GM18873 (cell line): Measurements from ENCODE around the gene SPEF1.
"Not testable (repeated sequence)": the region's sequence is repeated elsewhere in the genome, so short reads cannot be mapped to it uniquely, and the experiment has no call there.

Source experiments
- ATAC-seq: cut with Tn5 transposase; IDR thresholded peaks from one replicate; pipeline ENCODE4 v1.9.1; 2021; ENCODE audit warnings: mild to moderate bottlenecking, moderate library complexity, moderate number of reproducible peaks; ENCODE audit not compliant: unreplicated experiment, low FRiP score

Gene SPEF1, protein sequence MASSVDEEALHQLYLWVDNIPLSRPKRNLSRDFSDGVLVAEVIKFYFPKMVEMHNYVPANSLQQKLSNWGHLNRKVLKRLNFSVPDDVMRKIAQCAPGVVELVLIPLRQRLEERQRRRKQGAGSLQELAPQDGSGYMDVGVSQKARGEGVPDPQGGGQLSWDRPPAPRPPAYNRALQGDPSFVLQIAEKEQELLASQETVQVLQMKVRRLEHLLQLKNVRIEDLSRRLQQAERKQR

DNA sequence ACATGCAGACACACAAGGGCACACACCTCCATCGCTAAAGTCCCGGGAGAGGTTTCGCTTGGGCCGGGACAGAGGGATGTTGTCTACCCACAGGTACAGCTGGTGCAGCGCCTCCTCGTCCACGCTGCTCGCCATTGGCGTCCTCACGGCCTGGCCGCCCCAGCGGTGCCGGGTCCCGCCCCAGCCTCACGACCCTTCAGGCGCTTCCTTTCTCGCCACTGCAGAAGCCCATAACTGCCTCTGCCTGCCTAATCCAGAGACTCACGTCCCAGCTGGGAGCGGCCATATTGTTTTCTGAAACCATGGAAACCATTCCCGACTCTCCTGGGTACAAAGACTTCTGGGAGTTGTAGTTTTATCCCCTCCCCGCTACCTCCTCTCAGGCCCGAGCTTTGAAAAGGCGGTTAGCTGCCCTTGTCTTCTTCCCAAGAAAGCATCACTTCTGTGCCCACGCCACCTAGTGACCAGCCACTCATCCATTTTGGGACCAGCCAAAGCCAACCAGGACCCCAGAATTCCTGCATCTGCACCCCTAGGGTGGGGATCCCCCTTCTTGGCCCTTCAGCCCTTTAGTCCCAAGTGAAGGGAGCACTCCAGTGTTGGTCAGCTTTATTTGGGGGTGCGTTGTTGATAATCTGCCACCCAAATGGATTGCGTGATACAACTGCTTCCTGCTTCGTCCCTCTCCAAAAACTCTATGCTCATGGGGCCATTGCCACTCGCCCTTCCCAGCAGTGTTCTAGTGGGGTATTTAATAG lies at the start of gene SPEF1:
TSS of gene SPEF1 (minus strand) at position 296 of the 758 bp plus-strand sequence. CDS start at position 135, 161 bp downstream.
- ATAC-seq = peak; percentile 42

DNA sequence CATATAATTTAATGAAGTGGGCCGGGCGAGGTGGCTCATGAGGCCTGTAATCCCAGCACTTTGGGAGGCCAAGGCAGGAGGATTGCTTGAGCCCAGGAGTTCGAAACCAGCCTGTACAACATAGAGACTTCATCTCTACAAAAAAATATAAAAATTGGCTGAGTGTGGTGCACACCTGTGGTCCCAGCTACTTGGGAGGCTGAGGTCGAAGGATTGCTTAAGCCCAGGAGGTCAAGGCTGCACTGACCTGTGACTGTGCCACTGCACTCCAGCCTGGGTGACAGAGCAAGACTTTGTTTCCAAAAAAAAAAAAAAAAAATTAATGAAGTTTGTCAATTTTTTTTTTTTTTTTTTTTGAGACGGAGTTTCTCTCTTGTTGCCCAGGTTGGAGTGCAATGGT lies 48.6 kb upstream of the SPEF1 start:
- not testable (repeated sequence) for ATAC-seq

DNA sequence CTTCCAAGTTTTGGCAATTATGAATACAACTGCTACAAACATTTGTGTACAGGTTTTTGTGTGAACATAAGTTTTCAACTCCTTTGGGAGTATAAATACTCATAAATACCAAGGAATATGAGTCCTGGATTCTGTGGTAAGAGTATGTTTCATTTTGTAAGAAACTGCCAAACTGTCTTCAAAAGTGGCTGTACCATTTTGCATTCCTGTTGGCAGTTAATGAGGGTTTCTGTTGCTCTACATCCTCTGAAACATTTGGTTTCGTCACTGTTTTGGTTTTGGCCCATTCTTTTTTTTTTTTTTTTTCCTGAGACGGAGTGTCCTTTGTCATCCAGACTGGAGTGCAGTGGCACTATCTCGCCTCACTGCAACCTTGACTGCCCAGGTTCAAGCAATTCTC lies 47.5 kb upstream of the SPEF1 start:
- no peak for ATAC-seq

DNA sequence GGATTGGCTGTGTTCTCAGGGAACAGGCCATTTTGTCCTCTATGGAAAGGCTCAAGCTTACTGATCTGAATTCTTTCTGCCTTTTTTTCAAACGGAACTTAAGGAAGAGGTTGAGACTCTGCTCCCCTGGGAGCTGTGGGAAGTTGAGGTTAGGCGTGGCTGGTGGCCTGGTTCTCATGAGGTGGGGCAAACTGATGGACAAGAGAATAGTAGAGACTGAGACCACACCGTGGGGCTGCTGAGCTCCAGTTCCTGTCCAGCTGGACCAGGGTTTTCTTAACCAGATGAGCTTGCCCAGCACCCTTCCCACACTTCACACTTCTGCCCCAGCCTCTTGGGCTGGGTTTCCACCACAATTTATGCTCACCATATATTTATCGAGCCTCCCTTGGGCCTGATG lies 45.2 kb upstream of the SPEF1 start:
- ATAC-seq = no peak

DNA sequence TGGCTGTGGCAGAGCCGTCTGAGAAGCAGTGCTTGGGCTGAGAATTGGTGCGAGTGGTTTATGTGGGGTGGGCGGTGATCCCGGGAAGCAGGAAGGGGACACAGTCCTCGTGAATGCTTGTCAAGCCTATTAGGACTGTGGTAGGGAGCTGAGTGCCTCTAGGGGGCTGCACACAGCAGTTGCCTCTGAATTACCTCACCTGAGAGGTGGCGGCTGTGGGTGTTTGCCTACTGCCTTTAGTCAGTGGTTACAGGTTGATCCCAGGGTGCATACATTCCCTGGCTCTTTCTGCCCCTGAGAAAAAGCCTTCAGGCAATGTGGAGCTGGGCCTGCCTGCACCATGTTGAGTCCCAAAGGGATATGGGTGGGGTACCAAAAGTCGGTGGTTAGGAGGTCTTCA lies 44.3 kb upstream of the SPEF1 start:
- ATAC-seq = no peak

DNA sequence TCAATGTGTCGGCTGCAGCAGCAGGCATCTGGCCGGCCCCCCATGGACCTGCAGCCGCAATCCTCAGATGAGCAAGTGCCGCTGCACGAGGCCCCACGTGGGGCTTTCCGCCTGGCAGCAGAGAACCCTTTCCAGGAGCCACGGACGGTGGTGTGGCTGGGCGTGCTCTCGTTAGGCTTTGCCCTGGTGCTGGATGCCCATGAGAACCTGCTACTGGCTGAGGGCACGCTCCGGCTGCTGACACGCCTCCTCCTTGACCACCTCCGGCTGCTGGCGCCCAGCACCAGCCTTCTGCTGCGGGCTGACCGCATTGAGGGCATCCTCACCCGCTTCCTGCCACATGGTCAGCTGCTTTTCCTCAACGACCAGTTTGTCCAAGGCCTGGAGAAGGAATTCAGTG lies 42.6 kb upstream of the SPEF1 start:
- ATAC-seq = no peak

DNA sequence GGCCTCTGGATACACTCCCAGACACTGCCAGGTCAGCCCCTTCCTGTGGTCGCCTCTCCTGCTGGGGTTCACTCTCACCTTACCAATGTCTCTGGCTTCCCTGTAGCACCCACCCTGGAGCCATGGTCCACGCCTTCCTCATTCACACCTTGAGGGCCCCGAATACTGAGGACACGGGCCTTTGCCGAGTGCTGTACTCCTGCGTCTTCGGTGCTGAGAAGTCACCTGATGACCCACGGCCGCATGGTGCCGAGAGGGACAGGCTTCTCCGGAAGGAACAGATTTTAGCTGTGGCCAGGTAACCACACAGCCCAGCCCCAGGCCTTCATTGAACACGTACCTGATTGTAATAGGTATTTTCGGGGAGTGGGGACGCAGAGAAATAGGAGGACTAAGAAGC lies 40.7 kb upstream of the SPEF1 start:
- no peak for ATAC-seq

DNA sequence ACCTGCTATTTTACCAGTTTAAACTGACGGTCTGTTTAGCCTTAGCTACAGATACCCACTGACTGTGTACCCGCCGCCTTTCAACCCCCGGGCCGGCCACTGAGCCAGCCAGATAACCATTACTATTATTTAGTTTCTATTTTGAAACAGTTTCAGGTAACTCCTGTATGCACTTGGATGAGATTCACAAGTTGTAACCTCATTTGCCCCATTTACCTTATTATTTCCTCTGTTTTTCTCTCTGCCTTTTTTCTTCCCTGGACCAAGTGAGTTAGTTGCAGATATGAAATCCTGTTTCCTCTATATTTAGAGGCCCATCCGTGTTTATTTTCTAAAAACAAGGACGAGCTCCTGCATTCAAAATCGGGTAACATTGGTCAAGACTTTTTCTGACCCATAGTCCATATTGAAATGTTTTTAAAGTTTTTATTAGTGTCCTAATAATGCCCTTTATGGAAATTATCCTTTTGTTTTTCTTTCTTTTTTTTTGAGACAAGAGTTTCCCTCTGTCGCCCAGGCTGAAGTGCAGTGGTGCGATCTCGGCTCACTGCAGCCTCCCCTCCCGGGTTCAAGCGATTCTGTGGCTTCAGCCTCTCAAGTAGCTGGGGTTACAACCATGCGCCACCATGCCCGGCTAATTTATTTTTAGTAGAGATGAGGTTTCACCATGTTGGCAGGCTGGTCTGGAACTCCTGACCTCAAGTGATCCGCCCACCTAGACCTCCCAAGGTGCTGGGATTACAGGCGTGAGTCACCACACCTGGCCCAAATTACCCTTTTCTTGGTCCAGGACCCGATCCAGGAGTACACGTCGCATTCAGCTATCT lies 39.9 kb upstream of the SPEF1 start:
- peak; percentile 4 for ATAC-seq

DNA sequence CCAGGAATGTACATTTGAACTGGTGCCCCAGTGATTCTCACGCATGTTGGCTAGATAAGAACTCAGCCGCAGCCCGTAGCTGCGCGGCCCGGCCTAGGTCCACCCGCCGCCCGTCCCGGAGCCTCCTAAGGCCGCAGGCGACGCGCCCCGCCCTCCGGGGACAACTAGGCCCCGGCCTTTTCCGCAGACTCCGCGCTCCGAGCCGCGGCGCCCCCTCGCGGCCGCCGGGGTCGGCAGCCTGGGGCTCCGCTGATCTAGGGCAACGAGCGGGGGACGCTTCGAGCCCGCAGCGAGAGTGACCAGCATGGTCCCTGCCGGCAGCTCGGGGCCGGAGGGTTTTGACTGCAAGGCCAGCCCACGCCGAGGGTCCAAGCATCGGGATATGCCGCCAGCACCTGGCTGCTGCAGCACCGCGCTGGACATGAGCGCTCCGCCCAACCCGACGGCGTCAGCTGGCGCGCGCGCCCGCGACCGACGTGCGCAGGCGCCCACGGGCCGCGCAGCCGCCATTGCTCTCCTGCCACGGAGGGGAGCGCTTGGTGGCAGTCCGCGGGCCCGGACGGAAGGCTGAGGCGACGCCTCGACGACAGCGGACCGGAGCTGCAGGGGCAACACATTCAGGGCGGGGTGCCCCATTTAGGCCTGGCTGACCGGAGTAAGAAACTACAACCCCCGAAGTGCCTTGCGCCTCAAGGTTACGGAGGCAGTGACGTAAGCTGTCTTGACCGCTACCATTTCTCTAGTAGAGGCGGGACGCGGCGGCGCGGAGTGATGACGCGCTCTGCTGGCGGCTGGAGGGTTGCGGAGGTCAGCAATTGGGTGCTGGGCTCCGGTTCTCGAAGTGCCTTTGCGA lies 39.0 kb upstream of the SPEF1 start, which contains the start of gene AP5S1:
TSS of gene AP5S1 (plus strand) at position 500 of the 853 bp plus-strand sequence. CDS start 1,571 bp downstream, outside the sequence.
- ATAC-seq = peak; percentile 78

DNA sequence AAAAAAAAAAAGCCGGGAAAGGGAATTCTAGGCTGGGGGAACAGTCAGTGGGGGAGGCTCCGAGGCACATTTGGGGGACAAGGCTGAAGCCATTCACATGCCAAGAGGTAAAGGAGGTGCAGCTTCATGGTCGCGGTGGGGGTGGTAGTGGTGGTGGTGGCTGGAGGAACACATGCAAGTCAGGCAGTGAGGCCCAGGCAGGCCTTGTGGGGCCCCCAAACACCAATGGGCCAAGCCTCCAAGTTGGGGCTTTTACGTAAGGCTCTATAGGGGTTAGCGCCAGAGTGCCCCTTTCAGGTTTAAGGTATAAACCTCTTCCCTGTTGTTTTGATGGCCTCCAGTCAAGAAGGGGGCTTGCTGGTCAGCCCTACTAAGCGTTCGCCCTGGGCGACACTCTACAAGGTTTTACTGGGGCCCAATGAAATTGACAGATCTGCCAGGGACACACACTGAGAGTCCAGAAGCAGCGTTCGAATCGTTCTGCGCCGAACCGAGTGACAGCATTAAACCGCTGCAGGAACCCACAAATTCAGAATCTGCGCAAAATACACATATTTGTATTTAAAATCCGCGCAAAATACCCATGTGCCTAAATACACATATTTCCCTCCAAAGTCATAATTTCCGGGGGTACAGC lies 38.3 kb upstream of the SPEF1 start:
- ATAC-seq = no peak

DNA sequence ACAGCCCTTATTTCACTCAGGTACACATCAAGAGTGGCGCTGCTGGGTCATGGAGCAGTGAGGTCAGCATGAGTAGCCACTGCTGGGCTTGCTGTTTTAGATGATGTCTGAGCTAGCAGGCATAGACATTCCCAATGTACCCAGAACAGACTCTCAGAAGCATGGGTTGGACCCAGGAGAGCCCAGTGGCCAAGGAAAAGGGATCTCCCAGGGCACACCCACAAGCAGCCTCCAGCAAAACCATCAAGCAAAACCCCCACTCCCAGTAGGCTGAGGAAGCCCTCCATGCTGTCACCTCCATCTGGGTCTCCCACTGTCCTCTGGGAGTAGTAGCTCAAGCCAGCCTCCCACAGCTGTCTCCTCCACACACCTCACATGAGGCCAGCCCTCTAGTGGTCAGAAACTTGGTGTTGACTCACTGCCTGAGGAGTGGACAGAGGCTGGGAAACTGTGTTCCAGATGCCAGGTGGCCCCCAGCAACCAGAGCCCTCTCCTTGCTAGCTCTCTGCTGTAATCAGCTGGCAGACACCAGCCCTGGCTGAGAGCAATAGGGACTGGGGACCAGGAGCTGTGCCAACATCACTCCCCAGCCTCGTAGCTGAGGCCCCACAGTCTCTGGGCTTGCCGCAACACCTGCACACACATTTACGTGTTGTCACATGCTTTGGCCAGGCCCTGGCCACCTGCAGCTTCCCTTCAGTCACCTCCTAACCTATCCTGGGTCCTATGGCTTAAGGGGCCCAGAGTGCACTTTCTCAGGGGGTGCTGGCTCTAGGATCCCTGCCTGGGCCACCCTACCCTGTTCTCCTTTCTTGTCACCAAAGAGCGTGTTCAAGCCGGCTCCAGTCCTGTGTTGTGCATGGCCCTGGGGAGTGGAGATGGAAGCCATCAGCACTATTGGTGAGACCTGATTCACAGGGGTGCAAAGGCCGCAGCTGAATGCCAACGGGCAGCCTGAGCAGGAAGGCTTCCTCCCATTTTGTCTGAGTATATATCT lies 37.2 kb upstream of the SPEF1 start:
- no peak for ATAC-seq

DNA sequence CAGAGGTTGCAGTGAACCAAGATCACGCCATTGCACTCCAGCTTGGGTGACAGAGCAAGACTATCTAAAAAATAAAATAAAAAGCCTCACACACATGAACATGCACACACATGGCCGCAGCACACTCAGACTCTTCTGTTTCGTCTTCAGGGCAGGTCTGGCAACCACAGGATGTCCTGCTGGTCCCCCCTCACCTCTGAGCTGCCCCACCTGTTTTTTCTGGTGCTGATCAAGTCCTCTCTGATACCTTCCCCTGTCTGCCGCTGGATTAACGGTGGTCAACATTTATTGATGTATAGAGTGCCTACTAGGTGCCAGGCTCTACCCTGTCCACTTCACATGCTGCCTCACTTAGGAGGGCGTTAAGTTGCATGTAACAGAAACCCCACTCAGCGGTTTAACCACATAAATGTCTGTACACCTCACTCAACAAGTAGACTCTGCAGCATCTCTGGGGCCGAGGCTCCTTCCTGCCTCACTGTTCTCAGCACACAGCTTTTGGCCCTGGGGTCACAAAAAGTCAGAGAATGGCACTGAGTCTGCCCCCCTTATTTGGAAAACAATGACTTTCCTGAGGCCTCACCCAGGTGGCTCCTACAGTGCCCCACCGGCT lies 34.6 kb upstream of the SPEF1 start:
- ATAC-seq = no peak

DNA sequence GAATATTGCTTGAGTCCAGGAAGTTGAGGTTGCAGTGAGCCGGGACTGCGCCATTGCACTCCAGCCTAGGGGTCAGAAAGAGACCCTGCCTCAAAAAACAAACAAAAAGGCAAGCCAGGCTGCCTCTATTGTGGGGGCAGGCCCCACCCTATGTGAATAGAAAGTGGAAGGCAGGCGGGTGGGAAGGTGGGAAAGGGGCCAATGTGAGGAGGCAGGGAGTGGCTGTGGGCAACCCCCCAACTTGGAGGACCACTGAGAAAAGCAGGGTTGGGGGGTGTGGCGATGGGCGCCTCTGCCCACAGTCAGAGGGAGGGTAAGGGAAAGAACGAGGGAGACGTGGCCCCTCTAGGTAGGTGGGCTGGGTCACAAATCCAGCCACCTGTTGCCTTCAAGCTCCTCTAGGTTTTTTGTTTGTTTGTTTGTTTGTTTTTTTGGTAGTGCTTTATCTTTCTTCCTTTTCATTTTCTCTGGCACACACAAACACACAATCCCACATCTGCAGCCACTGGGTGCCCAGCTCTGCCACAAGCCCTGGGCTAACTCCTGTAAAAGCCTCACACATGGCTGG lies 33.8 kb upstream of the SPEF1 start:
- no peak for ATAC-seq

DNA sequence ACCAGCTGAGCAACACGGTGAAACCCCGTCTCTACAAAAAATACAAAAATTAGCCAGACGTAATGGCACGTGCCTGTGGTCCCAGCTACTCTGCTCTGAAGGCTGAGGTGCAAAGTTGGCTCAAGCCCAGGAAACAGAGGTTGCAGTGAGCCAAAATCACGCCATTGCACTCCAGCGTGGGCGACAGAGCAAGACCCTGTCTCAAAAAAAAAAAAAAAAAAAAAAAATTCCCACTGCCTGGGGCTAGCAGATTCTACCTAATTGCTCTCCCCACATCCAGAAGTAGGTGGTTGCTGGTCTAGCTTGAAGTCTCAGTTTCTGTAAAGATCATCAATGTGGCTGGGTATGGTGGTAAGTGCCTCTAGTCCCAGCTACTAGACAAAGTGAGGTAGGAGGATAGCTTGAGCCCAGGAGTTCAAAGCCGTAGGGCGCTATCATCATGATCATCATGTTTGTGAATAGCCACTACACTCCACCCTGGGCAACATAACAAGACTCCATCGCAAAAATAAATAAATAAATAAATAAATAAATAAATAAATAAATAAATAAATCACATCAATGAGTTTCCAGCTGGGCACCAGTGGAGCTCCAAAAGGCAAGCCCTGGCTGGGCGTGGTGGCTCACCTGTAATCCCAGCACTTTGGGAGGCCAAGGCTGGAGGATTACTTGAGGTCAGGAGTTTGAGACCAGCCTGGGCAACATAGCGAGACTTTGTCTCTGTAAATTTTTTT lies 32.8 kb upstream of the SPEF1 start:
- ATAC-seq = no peak

DNA sequence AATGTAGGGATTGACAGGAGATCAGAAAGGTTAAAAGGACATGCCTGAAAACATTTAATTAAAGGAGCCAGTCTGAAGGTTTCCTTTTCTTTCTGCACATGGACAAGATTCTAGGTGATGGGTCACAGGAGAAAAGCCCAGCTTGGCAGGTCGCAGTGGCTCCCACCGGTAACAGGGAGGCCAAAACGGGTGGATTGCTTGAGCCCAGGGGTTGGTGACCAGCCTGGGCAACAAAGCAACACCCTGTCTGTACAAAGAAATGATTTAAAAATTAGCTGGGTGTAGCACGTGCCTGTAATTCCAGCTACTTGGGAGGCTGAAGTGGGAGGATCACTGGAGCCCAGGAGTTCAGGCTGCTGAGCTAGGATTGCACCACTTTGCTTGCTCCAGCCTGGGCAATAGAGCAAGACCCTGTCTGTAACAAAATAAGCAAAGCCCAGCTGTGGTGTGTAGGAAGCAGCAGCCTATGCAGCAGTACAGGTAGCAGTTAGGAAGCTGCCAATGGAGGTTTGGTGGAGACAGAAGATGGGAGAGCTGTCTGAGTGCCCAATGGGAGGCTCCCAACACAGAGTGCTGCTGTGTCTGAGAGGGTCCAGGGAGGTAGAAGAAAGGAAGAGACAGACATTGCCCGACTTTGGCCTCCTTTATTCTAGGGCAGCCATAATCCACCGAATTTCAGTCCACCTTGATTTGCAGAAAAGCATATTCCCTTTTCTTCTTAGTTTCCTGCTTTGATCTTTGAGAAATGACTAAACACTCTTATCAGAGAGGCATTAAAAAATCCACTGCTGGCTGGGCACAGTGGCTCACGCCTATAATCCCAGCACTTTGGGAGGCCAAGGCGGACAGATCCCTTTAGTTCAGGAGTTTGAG lies 32.0 kb upstream of the SPEF1 start:
- ATAC-seq = no peak

DNA sequence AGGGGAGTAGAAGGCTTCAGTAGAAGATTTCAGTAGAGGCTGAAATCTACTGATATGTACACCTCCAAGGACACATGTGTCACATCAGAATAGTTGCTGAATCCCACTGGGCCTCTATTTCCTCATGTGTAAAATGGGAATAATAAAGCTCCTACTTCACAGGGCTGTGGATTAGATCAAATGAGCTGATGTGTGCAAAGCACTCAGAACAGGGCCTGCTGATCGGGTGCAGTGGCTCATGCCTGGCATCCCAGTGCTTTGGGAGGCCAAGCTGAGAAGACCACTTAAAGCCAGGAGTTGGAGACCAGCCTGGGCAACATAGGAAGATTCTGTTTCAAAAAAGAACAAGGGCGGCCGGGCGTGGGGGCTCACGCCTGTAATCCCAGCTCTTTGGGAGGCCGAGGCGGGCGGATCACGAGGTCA lies 31.0 kb upstream of the SPEF1 start:
- no peak for ATAC-seq
